ENCODE results near the gene SERPING1.

SERPING1 gene

DNA sequence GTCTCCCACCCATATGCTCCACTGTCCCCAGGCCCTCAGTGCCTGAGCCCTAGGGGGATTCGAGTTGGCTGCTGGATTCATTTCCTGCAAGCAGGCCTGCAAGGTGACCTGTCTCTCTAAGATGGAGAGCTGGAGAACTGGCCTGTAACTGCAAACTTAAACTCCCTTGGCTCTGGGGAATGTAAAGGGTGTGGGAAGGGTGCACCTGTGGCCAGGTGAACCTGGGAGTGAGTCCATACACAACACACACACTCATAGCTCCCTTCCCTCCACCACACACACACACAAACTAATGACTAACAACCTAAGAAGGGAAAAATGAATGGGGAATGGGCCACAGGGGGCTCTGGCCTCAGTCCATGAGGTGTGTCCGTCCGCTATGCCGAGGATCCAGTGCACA, 45.5 kb upstream of the SERPING1 start:
- no peak for DNase-seq (ENCODE audit: low read depth in 1 of 2, low spot score in 1 of 2)
- H3K4me3 ChIP-seq (replicated peaks; ENCODE audit: insufficient read depth, low read length): no peak overlapping the region
- H3K27me3 ChIP-seq (ENCODE audit: insufficient read depth, poor library complexity, severe bottlenecking): no peaks in the 10 kb centered on the region
- TF ChIP-seq, protein P1, sequence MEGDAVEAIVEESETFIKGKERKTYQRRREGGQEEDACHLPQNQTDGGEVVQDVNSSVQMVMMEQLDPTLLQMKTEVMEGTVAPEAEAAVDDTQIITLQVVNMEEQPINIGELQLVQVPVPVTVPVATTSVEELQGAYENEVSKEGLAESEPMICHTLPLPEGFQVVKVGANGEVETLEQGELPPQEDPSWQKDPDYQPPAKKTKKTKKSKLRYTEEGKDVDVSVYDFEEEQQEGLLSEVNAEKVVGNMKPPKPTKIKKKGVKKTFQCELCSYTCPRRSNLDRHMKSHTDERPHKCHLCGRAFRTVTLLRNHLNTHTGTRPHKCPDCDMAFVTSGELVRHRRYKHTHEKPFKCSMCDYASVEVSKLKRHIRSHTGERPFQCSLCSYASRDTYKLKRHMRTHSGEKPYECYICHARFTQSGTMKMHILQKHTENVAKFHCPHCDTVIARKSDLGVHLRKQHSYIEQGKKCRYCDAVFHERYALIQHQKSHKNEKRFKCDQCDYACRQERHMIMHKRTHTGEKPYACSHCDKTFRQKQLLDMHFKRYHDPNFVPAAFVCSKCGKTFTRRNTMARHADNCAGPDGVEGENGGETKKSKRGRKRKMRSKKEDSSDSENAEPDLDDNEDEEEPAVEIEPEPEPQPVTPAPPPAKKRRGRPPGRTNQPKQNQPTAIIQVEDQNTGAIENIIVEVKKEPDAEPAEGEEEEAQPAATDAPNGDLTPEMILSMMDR (IDR thresholded peaks at IDR 0.05; ENCODE audit: insufficient read depth, low read length): no peak
- TF ChIP-seq SPI1 (IDR thresholded peaks at IDR 0.05; ENCODE audit: borderline replicate concordance, low read depth) (no peak), GABPA (IDR thresholded peaks at IDR 0.05; ENCODE audit: low read depth) (no peak), POLR2AphosphoS5 (IDR thresholded peaks at IDR 0.05; ENCODE audit: low read depth) (no peak)
- TF ChIP-seq, protein P2, sequence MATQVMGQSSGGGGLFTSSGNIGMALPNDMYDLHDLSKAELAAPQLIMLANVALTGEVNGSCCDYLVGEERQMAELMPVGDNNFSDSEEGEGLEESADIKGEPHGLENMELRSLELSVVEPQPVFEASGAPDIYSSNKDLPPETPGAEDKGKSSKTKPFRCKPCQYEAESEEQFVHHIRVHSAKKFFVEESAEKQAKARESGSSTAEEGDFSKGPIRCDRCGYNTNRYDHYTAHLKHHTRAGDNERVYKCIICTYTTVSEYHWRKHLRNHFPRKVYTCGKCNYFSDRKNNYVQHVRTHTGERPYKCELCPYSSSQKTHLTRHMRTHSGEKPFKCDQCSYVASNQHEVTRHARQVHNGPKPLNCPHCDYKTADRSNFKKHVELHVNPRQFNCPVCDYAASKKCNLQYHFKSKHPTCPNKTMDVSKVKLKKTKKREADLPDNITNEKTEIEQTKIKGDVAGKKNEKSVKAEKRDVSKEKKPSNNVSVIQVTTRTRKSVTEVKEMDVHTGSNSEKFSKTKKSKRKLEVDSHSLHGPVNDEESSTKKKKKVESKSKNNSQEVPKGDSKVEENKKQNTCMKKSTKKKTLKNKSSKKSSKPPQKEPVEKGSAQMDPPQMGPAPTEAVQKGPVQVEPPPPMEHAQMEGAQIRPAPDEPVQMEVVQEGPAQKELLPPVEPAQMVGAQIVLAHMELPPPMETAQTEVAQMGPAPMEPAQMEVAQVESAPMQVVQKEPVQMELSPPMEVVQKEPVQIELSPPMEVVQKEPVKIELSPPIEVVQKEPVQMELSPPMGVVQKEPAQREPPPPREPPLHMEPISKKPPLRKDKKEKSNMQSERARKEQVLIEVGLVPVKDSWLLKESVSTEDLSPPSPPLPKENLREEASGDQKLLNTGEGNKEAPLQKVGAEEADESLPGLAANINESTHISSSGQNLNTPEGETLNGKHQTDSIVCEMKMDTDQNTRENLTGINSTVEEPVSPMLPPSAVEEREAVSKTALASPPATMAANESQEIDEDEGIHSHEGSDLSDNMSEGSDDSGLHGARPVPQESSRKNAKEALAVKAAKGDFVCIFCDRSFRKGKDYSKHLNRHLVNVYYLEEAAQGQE (IDR thresholded peaks at IDR 0.05; ENCODE audit: insufficient replicate concordance, low read depth): no peak
- no peak overlapping the region for H3K27ac ChIP-seq (replicated peaks)

- H3K27me3 ChIP-seq (ENCODE audit: insufficient read depth, poor library complexity, severe bottlenecking): no peaks in the 10 kb centered on the region
- H3K27ac ChIP-seq (replicated peaks): no peak overlapping the region
- H3K4me3 ChIP-seq (replicated peaks; ENCODE audit: insufficient read depth, low read length): no peak overlapping the region
- no peak for TF ChIP-seq POLR2AphosphoS5 (IDR thresholded peaks at IDR 0.05; ENCODE audit: low read depth)
- TF ChIP-seq, protein P2 (IDR thresholded peaks at IDR 0.05; ENCODE audit: insufficient replicate concordance, low read depth): no peak
- no peak for TF ChIP-seq SPI1 (IDR thresholded peaks at IDR 0.05; ENCODE audit: borderline replicate concordance, low read depth)
- no peak for TF ChIP-seq GABPA (IDR thresholded peaks at IDR 0.05; ENCODE audit: low read depth)
- TF ChIP-seq, protein P1 (IDR thresholded peaks at IDR 0.05; ENCODE audit: insufficient read depth, low read length): no peak
- DNase-seq (ENCODE audit: low read depth in 1 of 2, low spot score in 1 of 2): no peak
These were observed 45.0 kb upstream of the SERPING1 start for GRCh38 chr11:57552479-57552878.

DNA sequence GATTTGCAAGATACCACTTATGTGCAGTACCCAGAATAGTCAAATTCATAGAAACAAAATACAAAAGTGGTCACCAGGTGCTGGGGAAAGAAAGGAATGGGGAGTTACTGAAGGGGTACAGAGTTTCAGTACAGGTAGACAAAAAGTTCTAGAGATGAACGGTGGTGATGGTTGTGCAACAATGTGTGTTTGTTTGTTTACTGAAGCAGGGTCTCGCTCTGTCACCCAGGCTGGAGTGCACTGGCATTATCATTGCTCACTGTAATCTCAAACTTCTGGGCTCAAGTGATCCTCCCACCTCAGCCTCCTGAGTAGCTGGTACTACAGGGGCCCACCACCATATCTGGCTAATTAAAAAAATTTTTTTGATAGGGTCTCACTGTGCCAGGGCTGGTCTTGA, 42.1 kb upstream of the SERPING1 start:
- DNase-seq (ENCODE audit: low read depth in 1 of 2, low spot score in 1 of 2): no peak
- TF ChIP-seq GABPA (IDR thresholded peaks at IDR 0.05; ENCODE audit: low read depth) (no peak), POLR2AphosphoS5 (IDR thresholded peaks at IDR 0.05; ENCODE audit: low read depth) (no peak), SPI1 (IDR thresholded peaks at IDR 0.05; ENCODE audit: borderline replicate concordance, low read depth) (no peak)
- TF ChIP-seq, protein P1 (IDR thresholded peaks at IDR 0.05; ENCODE audit: insufficient read depth, low read length): no peak
- TF ChIP-seq, protein P2 (IDR thresholded peaks at IDR 0.05; ENCODE audit: insufficient replicate concordance, low read depth): no peak
- Histone ChIP-seq H3K27me3 (ENCODE audit: insufficient read depth, poor library complexity, severe bottlenecking) (no peaks in the 10 kb centered on the region), H3K27ac (replicated peaks) (no peak overlapping the region), H3K4me3 (replicated peaks; ENCODE audit: insufficient read depth, low read length) (no peak overlapping the region)

Data from HL-60 (cell line).